Measurements from ENCODE around the gene KRT6B. TPM values are rescaled to one million over a fixed set of nuclear protein-coding genes. Genes with fewer than 3 reads are reported as not detected.

KRT6B gene
- polyA plus RNA-seq, 1 donor (not counting 4 experiments of a cell fraction or from before 2014, with no cell fraction given): 2,016 TPM

- H2AFZ ChIP-seq (ENCODE audit: control insufficient read depth, low read length): no peak overlapping the region
- FAIRE-seq (peak; percentile 84), DNase-seq (ENCODE audit: low read depth, low spot score) (no peak)
- no peak overlapping the region for H3K9ac ChIP-seq (ENCODE audit: control insufficient read depth, extremely low read depth, insufficient read depth, low read length)
- no peak for TF ChIP-seq EZH2 (IDR thresholded peaks at IDR 0.05; ENCODE audit: low read length)
- TF ChIP-seq, protein P1, sequence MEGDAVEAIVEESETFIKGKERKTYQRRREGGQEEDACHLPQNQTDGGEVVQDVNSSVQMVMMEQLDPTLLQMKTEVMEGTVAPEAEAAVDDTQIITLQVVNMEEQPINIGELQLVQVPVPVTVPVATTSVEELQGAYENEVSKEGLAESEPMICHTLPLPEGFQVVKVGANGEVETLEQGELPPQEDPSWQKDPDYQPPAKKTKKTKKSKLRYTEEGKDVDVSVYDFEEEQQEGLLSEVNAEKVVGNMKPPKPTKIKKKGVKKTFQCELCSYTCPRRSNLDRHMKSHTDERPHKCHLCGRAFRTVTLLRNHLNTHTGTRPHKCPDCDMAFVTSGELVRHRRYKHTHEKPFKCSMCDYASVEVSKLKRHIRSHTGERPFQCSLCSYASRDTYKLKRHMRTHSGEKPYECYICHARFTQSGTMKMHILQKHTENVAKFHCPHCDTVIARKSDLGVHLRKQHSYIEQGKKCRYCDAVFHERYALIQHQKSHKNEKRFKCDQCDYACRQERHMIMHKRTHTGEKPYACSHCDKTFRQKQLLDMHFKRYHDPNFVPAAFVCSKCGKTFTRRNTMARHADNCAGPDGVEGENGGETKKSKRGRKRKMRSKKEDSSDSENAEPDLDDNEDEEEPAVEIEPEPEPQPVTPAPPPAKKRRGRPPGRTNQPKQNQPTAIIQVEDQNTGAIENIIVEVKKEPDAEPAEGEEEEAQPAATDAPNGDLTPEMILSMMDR (optimal IDR thresholded peaks at IDR 0.05 in 1 of 3, IDR thresholded peaks at IDR 0.05 in 1 of 3, conservative IDR thresholded peaks at IDR 0.05 in 1 of 3; ENCODE audit: extremely low read depth in 1 of 3, insufficient read depth in 2 of 3, low read length in 3 of 3): no peak
- no peaks in the 10 kb centered on the region for H3K36me3 ChIP-seq (ENCODE audit: control insufficient read depth in 2 of 2, extremely low read depth in 1 of 2, insufficient read depth in 2 of 2, low read length in 2 of 2)
- no peak overlapping the region for H3K4me3 ChIP-seq (ENCODE audit: control insufficient read depth in 2 of 3, extremely low read depth in 1 of 3, insufficient read depth in 2 of 3, low read depth in 1 of 3, low read length in 3 of 3)
- no peaks in the 10 kb centered on the region for H3K9me1 ChIP-seq (ENCODE audit: control insufficient read depth, extremely low read depth, insufficient read depth, low read length)
- H3K79me2 ChIP-seq (ENCODE audit: control insufficient read depth, insufficient read depth, low read length): no peaks in the 10 kb centered on the region
- H3K4me2 ChIP-seq (ENCODE audit: control insufficient read depth, extremely low read depth, insufficient read depth, low read depth, low read length): no peak overlapping the region
- peaks cover 29% of the 10 kb centered on the region for H3K4me1 ChIP-seq (ENCODE audit: control insufficient read depth, extremely low read depth, insufficient read depth, low read length)
- no peak overlapping the region for H3K27ac ChIP-seq (ENCODE audit: control insufficient read depth, insufficient read depth, low read length)
- H3K9me3 ChIP-seq (ENCODE audit: control insufficient read depth, low read depth, low read length): no peaks in the 10 kb centered on the region
- H3K27me3 ChIP-seq (ENCODE audit: control insufficient read depth, extremely low read depth, insufficient read depth, low read length): no peaks in the 10 kb centered on the region
- dilution Hi-C loops (cut with MboI; ENCODE audit: extremely low pct_ligation_motif_present, low sequenced_read_pairs): no loop called here
- no peaks in the 10 kb centered on the region for H4K20me1 ChIP-seq (ENCODE audit: control insufficient read depth, extremely low read depth, insufficient read depth, low read length)
Observed at GRCh38 chr12:52419656-52420055, 32.3 kb downstream of the KRT6B start.

DNA sequence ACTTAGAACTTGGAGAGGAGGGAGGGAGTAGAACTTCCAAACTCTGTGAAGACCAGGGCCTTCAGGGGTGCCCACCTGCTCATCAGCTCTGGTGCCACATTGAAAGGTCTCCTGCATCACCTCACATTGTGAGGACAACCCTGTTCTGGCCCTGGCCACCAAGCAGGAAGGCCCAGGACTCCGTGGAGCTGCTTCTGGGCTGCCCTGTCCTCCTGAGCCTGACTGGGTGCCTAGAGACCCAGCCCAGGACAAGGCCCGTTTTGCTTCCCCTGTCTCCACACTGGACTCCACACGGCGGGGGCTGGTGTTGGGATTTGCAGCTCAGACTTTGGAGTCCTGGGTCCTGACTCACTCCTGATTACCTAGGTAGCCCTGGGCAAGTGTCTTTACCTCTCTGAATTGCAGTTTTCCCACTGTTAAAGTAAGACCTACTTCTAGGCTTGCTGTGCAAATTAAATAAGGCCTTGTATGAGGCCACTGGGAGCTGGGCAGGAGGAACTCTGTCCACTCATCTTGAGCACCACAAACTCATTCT lies 33.3 kb downstream of the KRT6B start:
- Histone ChIP-seq H3K4me2 (ENCODE audit: control insufficient read depth, extremely low read depth, insufficient read depth, low read depth, low read length) (no peak overlapping the region), H3K27me3 (ENCODE audit: control insufficient read depth, extremely low read depth, insufficient read depth, low read length) (no peaks in the 10 kb centered on the region), H3K79me2 (ENCODE audit: control insufficient read depth, insufficient read depth, low read length) (no peaks in the 10 kb centered on the region), H3K9ac (ENCODE audit: control insufficient read depth, extremely low read depth, insufficient read depth, low read length) (no peak overlapping the region), H3K4me3 (ENCODE audit: control insufficient read depth in 2 of 3, extremely low read depth in 1 of 3, insufficient read depth in 2 of 3, low read depth in 1 of 3, low read length in 3 of 3) (no peak overlapping the region), H4K20me1 (ENCODE audit: control insufficient read depth, extremely low read depth, insufficient read depth, low read length) (no peaks in the 10 kb centered on the region), H3K4me1 (ENCODE audit: control insufficient read depth, extremely low read depth, insufficient read depth, low read length) (peaks cover 29% of the 10 kb centered on the region), H3K9me1 (ENCODE audit: control insufficient read depth, extremely low read depth, insufficient read depth, low read length) (no peaks in the 10 kb centered on the region), H3K27ac (ENCODE audit: control insufficient read depth, insufficient read depth, low read length) (no peak overlapping the region), H3K36me3 (ENCODE audit: control insufficient read depth in 2 of 2, extremely low read depth in 1 of 2, insufficient read depth in 2 of 2, low read length in 2 of 2) (no peaks in the 10 kb centered on the region), H2AFZ (ENCODE audit: control insufficient read depth, low read length) (no peak overlapping the region), H3K9me3 (ENCODE audit: control insufficient read depth, low read depth, low read length) (no peaks in the 10 kb centered on the region)
- TF ChIP-seq EZH2 (IDR thresholded peaks at IDR 0.05; ENCODE audit: low read length): no peak
- TF ChIP-seq, protein P1 (optimal IDR thresholded peaks at IDR 0.05 in 1 of 3, IDR thresholded peaks at IDR 0.05 in 1 of 3, conservative IDR thresholded peaks at IDR 0.05 in 1 of 3; ENCODE audit: extremely low read depth in 1 of 3, insufficient read depth in 2 of 3, low read length in 3 of 3): no peak
- FAIRE-seq: peak; percentile 67
- dilution Hi-C loops (cut with MboI; ENCODE audit: extremely low pct_ligation_motif_present, low sequenced_read_pairs): no loop called here
- DNase-seq (ENCODE audit: low read depth, low spot score): no peak

Data from keratinocyte (primary cell).